Fibroblast of lung (primary cell): Measurements from ENCODE around the gene NUB1.

Source experiments
- EZH2 ChIP-seq: IDR thresholded peaks from 2 replicates; pipeline ENCODE4 v1.5.1; 2012; ENCODE audit warnings: low read length, control low read depth, mild to moderate bottlenecking; ENCODE audit errors: missing control alignments
- TF ChIP-seq, protein P1 (sequence below), 2 donors: IDR thresholded peaks in 1 of 2; conservative IDR thresholded peaks in 1 of 2; 1 replicate in 1 of 2; 2 replicates in 1 of 2; pipeline ENCODE4 v1.5.1; 2011 to 2012; ENCODE audit warnings: low read length in 2 of 2, control low read depth in 1 of 2, inconsistent platforms in 1 of 2, low read depth in 1 of 2, mild to moderate bottlenecking in 1 of 2

DNA sequence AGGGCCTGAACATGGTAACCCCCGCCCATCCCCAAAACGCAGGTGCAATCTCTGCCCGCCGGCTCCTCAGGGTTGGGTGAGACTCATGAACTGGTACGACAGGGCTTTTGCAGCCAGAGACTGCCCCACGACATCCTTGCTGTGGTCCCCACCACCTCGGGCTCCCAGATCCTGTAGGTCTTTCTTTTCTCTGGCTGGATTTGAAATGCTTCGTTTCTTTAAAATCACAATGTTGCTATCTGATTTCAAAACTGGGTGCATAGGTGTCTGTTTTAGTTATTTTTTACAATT, 46.3 kb downstream of the NUB1 start:
- TF ChIP-seq, protein P1, sequence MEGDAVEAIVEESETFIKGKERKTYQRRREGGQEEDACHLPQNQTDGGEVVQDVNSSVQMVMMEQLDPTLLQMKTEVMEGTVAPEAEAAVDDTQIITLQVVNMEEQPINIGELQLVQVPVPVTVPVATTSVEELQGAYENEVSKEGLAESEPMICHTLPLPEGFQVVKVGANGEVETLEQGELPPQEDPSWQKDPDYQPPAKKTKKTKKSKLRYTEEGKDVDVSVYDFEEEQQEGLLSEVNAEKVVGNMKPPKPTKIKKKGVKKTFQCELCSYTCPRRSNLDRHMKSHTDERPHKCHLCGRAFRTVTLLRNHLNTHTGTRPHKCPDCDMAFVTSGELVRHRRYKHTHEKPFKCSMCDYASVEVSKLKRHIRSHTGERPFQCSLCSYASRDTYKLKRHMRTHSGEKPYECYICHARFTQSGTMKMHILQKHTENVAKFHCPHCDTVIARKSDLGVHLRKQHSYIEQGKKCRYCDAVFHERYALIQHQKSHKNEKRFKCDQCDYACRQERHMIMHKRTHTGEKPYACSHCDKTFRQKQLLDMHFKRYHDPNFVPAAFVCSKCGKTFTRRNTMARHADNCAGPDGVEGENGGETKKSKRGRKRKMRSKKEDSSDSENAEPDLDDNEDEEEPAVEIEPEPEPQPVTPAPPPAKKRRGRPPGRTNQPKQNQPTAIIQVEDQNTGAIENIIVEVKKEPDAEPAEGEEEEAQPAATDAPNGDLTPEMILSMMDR (conservative IDR thresholded peaks at IDR 0.05 in 1 of 2, IDR thresholded peaks at IDR 0.05 in 1 of 2; ENCODE audit: low read depth in 1 of 2, low read length in 2 of 2) = no peak
- no peak for TF ChIP-seq EZH2
